Kidney (tissue), 14 donors: ENCODE results near the gene ZNF565. TPM values are rescaled to one million over a fixed set of nuclear protein-coding genes. Genes with fewer than 3 reads are reported as not detected.

Source experiments
- DNase-seq, 5 donors: peaks; one replicate each; pipeline ENCODE4 v3.0.0-alpha.2; 2013 to 2020
- FAIRE-seq: peaks from 2 replicates; lab custom pipeline; 2012; peaks lifted over from hg19 to GRCh38; lab: Jason Lieb, UNC
- H3K27ac ChIP-seq, 2 donors: one replicate each; pipeline ENCODE4 v1.7.0; 2013; ENCODE audit warnings: low read depth in 2 of 2, low read length in 2 of 2, inconsistent platforms in 1 of 2
- H3K27me3 ChIP-seq: one replicate; pipeline ENCODE4 v1.7.1; 2013; ENCODE audit warnings: low read length, inconsistent platforms; ENCODE audit not compliant: control insufficient read depth, insufficient read depth
- H3K36me3 ChIP-seq, 3 donors: one replicate each; pipeline versions ENCODE4 v1.7.0 to v1.7.1; 2013; ENCODE audit warnings: low read length in 3 of 3, control low read depth in 1 of 3, inconsistent platforms in 1 of 3; ENCODE audit not compliant: insufficient read depth in 3 of 3, control insufficient read depth in 2 of 3
- H3K4me1 ChIP-seq, 3 donors: one replicate each; pipeline versions ENCODE4 v1.7.0 to v1.7.1; 2013; ENCODE audit warnings: low read length in 3 of 3, inconsistent platforms in 1 of 3, low read depth in 1 of 3; ENCODE audit not compliant: control insufficient read depth in 2 of 3, insufficient read depth in 2 of 3
- H3K4me3 ChIP-seq, 3 donors: one replicate each; pipeline versions ENCODE4 v1.7.0 to v1.8.1; 2013; ENCODE audit warnings: low read length in 3 of 3, control low read depth in 1 of 3, inconsistent platforms in 1 of 3
- H3K9ac ChIP-seq, 3 donors: one replicate each; pipeline versions ENCODE4 v1.7.0 to v1.7.1; 2013; ENCODE audit warnings: low read length in 3 of 3, control low read depth in 1 of 3, inconsistent platforms in 1 of 3
- H3K9me3 ChIP-seq, 3 donors: one replicate each; pipeline versions ENCODE4 v1.7.0 to v1.7.1; 2013; ENCODE audit warnings: low read length in 3 of 3, control low read depth in 1 of 3, inconsistent platforms in 1 of 3; ENCODE audit not compliant: control insufficient read depth in 2 of 3, insufficient read depth in 1 of 3
- CTCF ChIP-seq: IDR thresholded peaks from 3 replicates; pipeline ENCODE4 v1.5.1; 2012; ENCODE audit warnings: mild to moderate bottlenecking, moderate library complexity, borderline replicate concordance; ENCODE audit not compliant: insufficient read depth; ENCODE audit errors: extremely low read depth
- intact Hi-C: fragments of 100-400 bp; cut with DNase I; formaldehyde crosslinking; loops from one replicate; pipeline ENCODE4 v1.11.1; 2022
- polyA plus RNA-seq: library from polyadenylated mRNA; stranded (reverse); fragments of 350-450 nt; fragmentation: Illumina TruSeq; extraction: RNeasy Lipid Tissue Mini Kit (QIAGEN cat#74804); gene quantifications from one replicate; pipeline ENCODE4 v1.2.3, GENCODE V29; 2014; ENCODE audit warnings: low read depth, low replicate concordance; ENCODE audit not compliant: insufficient read depth
- total RNA-seq: library from RNA; stranded (reverse); fragmentation: NEBNext Ultra II Directional; extraction: Animal tissue kit (Norgen Biotek cat#: 25700); gene quantifications from one replicate; pipeline ENCODE4 v1.2.1, GENCODE V29; 2021
- donor health status: control.
- donor health status: control.
- donor health status: control.
- donor health status: control.
- donor health status: control.
- donor health status: DM: yes; HTN: yes; CAD: no.
- donor health status: Normal renal cell carcinoma (clear cell type).

The ZNF565 gene
- total and polyA plus RNA-seq, 2 donors from 2014 or later: 1.5 to 4.6 TPM

DNA sequence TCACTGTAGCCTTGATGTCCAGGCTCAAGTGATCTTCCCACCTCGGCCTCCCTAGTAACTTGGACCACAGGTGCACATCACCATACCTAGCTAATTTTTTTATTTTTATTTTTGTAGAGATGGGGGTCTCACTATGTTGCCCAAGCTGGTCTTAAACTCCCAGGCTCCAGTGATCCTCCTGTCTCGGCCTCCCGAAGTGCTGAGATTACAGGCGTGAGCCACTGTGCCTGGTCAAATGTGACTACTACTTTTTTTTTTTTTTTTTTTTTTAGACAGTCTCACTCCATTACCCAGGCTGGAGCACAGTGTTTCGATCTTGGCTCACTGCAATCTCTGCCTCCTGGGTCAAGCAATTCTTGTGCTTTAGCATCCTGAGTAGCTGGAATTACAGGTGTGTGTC lies 41.6 kb downstream of the ZNF565 start:
- H3K4me3 ChIP-seq: no peak overlapping the region
- no peak overlapping the region for H3K27ac ChIP-seq
- DNase-seq: no peak
- no peak for FAIRE-seq
- H3K36me3 ChIP-seq: no peaks in the 10 kb centered on the region
- intact Hi-C loops: loop anchor here (5.0 kb wide), 1 partner anchor 51 kb away; no protein-coding TSS in a partner anchor
- TF ChIP-seq CTCF: no peak
- no peaks in the 10 kb centered on the region for H3K27me3 ChIP-seq
- H3K4me1 ChIP-seq: peaks cover 0 to 2% (median 0%) of the 10 kb centered on the region in 3 donors
- H3K9me3 ChIP-seq: no peaks in the 10 kb centered on the region
- no peak overlapping the region for H3K9ac ChIP-seq

DNA sequence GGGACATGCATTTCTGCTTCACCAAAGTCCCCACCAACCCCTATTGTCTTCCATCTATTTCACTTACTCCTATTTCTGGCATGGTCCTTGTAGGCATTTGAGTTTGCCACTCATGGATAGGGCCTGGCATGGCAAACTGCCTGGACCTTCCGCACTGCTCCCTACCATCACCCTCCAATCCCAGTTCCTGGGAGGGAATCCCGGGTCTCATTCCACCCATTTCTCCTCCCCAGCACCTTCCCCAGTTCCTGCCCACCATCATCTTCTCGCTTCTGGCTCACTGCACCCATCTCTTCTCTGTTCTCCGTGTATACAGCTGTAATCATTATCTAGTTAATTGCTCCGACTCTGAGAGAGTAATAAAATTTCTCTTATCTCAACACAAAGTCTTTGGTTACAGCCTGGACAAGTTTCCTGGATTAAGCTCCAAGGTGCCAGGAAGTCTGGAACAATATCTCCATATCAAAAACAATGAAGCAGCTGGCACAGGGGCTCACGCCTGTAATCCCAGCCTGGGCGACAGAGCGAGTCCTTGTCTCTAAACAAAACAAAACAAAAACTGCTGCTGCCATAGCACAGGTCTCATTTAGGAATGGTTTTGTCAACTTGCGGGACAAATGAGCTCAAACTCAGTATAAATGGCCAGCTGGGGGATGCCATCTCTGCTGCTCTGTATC lies 45.2 kb downstream of the ZNF565 start:
- Histone ChIP-seq H3K9ac (peak overlapping the region in 1 of 3 donors; percentile 34), H3K9me3 (no peaks in the 10 kb centered on the region), H3K36me3 (no peaks in the 10 kb centered on the region), H3K4me3 (no peak overlapping the region), H3K27ac (peak overlapping the region in 1 of 2 donors; percentile 13), H3K27me3 (no peaks in the 10 kb centered on the region), H3K4me1 (peaks cover 0 to 2% (median 0%) of the 10 kb centered on the region in 3 donors)
- FAIRE-seq (no peak), DNase-seq (peak in 4 of 5 donors; percentile 75 to 93 (median 90))
- no peak for TF ChIP-seq CTCF
- intact Hi-C loops: no loop called here

GRCh38 chr19:36163813-36164212 lies 50.7 kb downstream of the ZNF565 start:
- Histone ChIP-seq H3K4me3 (no peak overlapping the region), H3K27me3 (no peaks in the 10 kb centered on the region), H3K36me3 (peaks cover 0 to 2% (median 0%) of the 10 kb centered on the region in 3 donors), H3K9ac (no peak overlapping the region), H3K9me3 (no peaks in the 10 kb centered on the region), H3K27ac (no peak overlapping the region), H3K4me1 (no peaks in the 10 kb centered on the region)
- DNase-seq (no peak), FAIRE-seq (no peak)
- TF ChIP-seq CTCF: no peak
- intact Hi-C loops: no loop called here
